OCI-LY3 (cell line): ENCODE data around the gene GMPPA.

Experiments
- EZH2phosphoT487 ChIP-seq: fragments of 200-600 bp; shearing (Covaris generic); IDR thresholded peaks from 2 replicates; pipeline ENCODE4 v1.6.1; 2018; ENCODE audit warnings: antibody characterized with exemption, mixed run types, low read depth
- TF ChIP-seq, protein P1 (sequence below): fragments of 200-600, 300-600 bp; sonication (generic); IDR thresholded peaks from 2 replicates; pipeline ENCODE4 v1.5.1; 2014; ENCODE audit warnings: antibody characterized with exemption, low read length, low read depth

DNA sequence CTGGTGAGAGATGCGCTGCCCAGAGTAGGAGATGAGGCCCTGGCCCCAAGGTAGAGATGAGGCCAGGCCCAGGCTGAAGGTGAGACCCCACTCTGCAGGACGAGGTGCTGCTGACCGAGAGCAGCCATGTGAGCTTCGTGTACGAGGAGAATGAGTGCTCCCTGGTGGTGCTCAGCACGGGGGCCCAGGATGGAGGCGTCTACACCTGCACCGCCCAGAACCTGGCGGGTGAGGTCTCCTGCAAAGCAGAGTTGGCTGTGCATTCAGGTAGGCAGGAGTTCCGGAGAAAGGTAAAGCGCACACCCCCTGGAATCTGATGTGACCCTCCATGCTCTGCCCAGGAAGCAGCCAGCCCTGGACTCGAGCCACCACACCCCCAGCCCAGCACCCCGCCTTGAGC is 21.5 kb upstream of the GMPPA start:
- TF ChIP-seq, protein P1, sequence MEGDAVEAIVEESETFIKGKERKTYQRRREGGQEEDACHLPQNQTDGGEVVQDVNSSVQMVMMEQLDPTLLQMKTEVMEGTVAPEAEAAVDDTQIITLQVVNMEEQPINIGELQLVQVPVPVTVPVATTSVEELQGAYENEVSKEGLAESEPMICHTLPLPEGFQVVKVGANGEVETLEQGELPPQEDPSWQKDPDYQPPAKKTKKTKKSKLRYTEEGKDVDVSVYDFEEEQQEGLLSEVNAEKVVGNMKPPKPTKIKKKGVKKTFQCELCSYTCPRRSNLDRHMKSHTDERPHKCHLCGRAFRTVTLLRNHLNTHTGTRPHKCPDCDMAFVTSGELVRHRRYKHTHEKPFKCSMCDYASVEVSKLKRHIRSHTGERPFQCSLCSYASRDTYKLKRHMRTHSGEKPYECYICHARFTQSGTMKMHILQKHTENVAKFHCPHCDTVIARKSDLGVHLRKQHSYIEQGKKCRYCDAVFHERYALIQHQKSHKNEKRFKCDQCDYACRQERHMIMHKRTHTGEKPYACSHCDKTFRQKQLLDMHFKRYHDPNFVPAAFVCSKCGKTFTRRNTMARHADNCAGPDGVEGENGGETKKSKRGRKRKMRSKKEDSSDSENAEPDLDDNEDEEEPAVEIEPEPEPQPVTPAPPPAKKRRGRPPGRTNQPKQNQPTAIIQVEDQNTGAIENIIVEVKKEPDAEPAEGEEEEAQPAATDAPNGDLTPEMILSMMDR: no peak
- no peak for TF ChIP-seq EZH2phosphoT487
